HCT116 (cell line): ENCODE data around the gene FBXL3. TPM values are rescaled to one million over a fixed set of nuclear protein-coding genes. Genes with fewer than 3 reads are reported as not detected.

Experiments
- ATAC-seq: fragments of 200-7000 bp; cut with Tn5 transposase; 2 replicates; pipeline ENCODE4 v1.9.1; 2020; ENCODE audit warnings: mild to moderate bottlenecking, moderate library complexity
- BruUV-seq: library from RNA; stranded (reverse); fragments of 400-500 nt; replicated peaks from 2 replicates; lab custom pipeline; 2021; lab: Mats Ljungman, UMichigan
- CTCF ChIA-PET: fragments of 300-600 bp; sonication (Branson Sonifier 250); formaldehyde crosslinking; loops from one replicate; lab custom pipeline; 2021; ENCODE audit warnings: antibody characterized with exemption; lab: Charles Lee
- POLR2A ChIA-PET: fragments of 300-600, 350-600 bp; sonication (Branson Sonifier 250); formaldehyde crosslinking; loops from one replicate; lab custom pipeline; 2021; ENCODE audit warnings: antibody characterized with exemption; lab: Charles Lee
- RAD21 ChIA-PET, 2 experiments: fragments of 300-600 bp; sonication (Branson Sonifier 250); formaldehyde crosslinking; loops; one replicate each; lab custom pipeline; 2023; ENCODE audit warnings: low total read pairs in 2 of 2; ENCODE audit not compliant: uncharacterized antibody in 2 of 2, unreplicated experiment in 2 of 2, low non-redundant PET in 1 of 2; lab: Charles Lee
- DNase-seq: peaks from one replicate; pipeline ENCODE4 v3.0.0-alpha.2; 2010; ENCODE audit warnings: low read depth, low spot score
- H2AFZ ChIP-seq: fragments of 200-600 bp; shearing (Covaris generic), sonication (generic); 2 replicates; pipeline ENCODE4 v1.6.1; 2017; ENCODE audit warnings: low read depth, mixed run types, mixed read lengths, antibody characterized with exemption, low read length; ENCODE audit not compliant: poor library complexity, severe bottlenecking
- H3K27ac ChIP-seq: 2 replicates; pipeline ENCODE4 v1.5.1; 2012; ENCODE audit warnings: low read depth, low read length
- H3K27me3 ChIP-seq: fragments of 200-600 bp; sonication (generic); 2 replicates; pipeline ENCODE4 v1.6.1; 2016; ENCODE audit warnings: mixed run types, low read length, mixed read lengths; ENCODE audit not compliant: insufficient read depth
- H3K36me3 ChIP-seq, 2 experiments: fragments of 200-500 bp in 1 of 2; fragments of 200-600 bp in 1 of 2; sonication (Bioruptor generic) in 1 of 2; sonication (generic) in 1 of 2; 2 replicates each; pipeline versions ENCODE4 v1.5.1 to v1.6.1; 2014 to 2016; ENCODE audit warnings: low read length in 2 of 2, inconsistent platforms in 1 of 2, mixed read lengths in 1 of 2, mixed run types in 1 of 2; ENCODE audit not compliant: insufficient read depth in 2 of 2, control insufficient read depth in 1 of 2
- H3K4me1 ChIP-seq, 2 experiments: fragments of 200-600 bp in 1 of 2; sonication (generic) in 1 of 2; 2 replicates each; pipeline versions ENCODE4 v1.5.1 to v1.6.1; 2012 to 2017; ENCODE audit warnings: low read length in 2 of 2, inconsistent platforms in 1 of 2, mild to moderate bottlenecking in 1 of 2, mixed read lengths in 1 of 2, mixed run types in 1 of 2, moderate library complexity in 1 of 2; ENCODE audit not compliant: insufficient read depth in 2 of 2, control insufficient read depth in 1 of 2
- H3K4me2 ChIP-seq: fragments of 200-600 bp; sonication (generic); 2 replicates; pipeline ENCODE4 v1.6.1; 2017; ENCODE audit warnings: mixed run types, low read length, mixed read lengths
- H3K4me3 ChIP-seq, 2 experiments: fragments of 200-600 bp in 1 of 2; sonication (generic) in 1 of 2; replicated peaks in 1 of 2; 2 replicates each; pipeline ENCODE4 v1.5.1; 2011 to 2016; ENCODE audit warnings: low read length in 2 of 2, control low read depth in 1 of 2, low read depth in 1 of 2, mild to moderate bottlenecking in 1 of 2, mixed read lengths in 1 of 2, mixed run types in 1 of 2
- H3K79me2 ChIP-seq: fragments of 200-600 bp; sonication (generic); 2 replicates; pipeline ENCODE4 v1.6.1; 2017; ENCODE audit warnings: mild to moderate bottlenecking, mixed run types, low read length, moderate library complexity, mixed read lengths; ENCODE audit not compliant: insufficient read depth
- H3K9ac ChIP-seq: fragments of 200-600 bp; sonication (generic); 2 replicates; pipeline ENCODE4 v1.6.1; 2016; ENCODE audit warnings: low read length, mixed read lengths
- H3K9me2 ChIP-seq: fragments of 200-600 bp; sonication (generic), shearing (Covaris generic); 2 replicates; pipeline ENCODE4 v1.6.1; 2017; ENCODE audit warnings: mixed run types, mild to moderate bottlenecking, moderate library complexity; ENCODE audit not compliant: insufficient read depth
- H3K9me3 ChIP-seq, 2 experiments: fragments of 200-500 bp in 1 of 2; fragments of 200-600 bp in 1 of 2; sonication (Bioruptor generic) in 1 of 2; sonication (generic) in 1 of 2; 2 replicates each; pipeline ENCODE4 v1.6.1; 2014 to 2017; ENCODE audit warnings: low read length in 2 of 2, mixed read lengths in 2 of 2, inconsistent platforms in 1 of 2, low read depth in 1 of 2, mild to moderate bottlenecking in 1 of 2, mixed run types in 1 of 2, moderate library complexity in 1 of 2; ENCODE audit not compliant: control insufficient read depth in 1 of 2, insufficient read depth in 1 of 2
- H4K20me1 ChIP-seq: fragments of 200-600 bp; sonication (generic), shearing (Covaris generic); 2 replicates; pipeline ENCODE4 v1.6.1; 2017; ENCODE audit warnings: mixed run types, mild to moderate bottlenecking, moderate library complexity; ENCODE audit not compliant: insufficient read depth
- ATF3 ChIP-seq: IDR thresholded peaks from 2 replicates; pipeline ENCODE4 v1.6.1; 2012
- CEBPB ChIP-seq: IDR thresholded peaks from 2 replicates; pipeline ENCODE4 v1.6.1; 2012; ENCODE audit warnings: low read depth
- EGR1 ChIP-seq: IDR thresholded peaks from 2 replicates; pipeline ENCODE4 v1.6.1; 2012; ENCODE audit warnings: low read depth
- ELF1 ChIP-seq: IDR thresholded peaks from 2 replicates; pipeline ENCODE4 v1.6.1; 2012; ENCODE audit warnings: low read depth, borderline replicate concordance
- EZH2 ChIP-seq: fragments of 200-600 bp; sonication (generic); IDR thresholded peaks from 2 replicates; pipeline ENCODE4 v1.6.1; 2017; ENCODE audit warnings: antibody characterized with exemption, mixed run types
- EZH2phosphoT487 ChIP-seq: fragments of 200-600 bp; IDR thresholded peaks from 2 replicates; pipeline ENCODE4 v1.6.1; 2018; ENCODE audit warnings: antibody characterized with exemption, borderline replicate concordance
- JUND ChIP-seq: IDR thresholded peaks from 2 replicates; pipeline ENCODE4 v1.6.1; 2012
- RAD21 ChIP-seq: IDR thresholded peaks from 2 replicates; pipeline ENCODE4 v1.6.1; 2012; ENCODE audit warnings: low read depth, mild to moderate bottlenecking
- SP1 ChIP-seq: IDR thresholded peaks from 2 replicates; pipeline ENCODE4 v1.6.1; 2012; ENCODE audit warnings: low read depth
- intact Hi-C: fragments of 100-400 bp; cut with micrococcal nuclease; formaldehyde crosslinking; loops from 2 replicates; pipeline ENCODE4 v1.10.0; 2022
- total RNA-seq: library from RNA; stranded (reverse); gene quantifications from one replicate; pipeline ENCODE4 v1.2.1, GENCODE V29; 2021; ENCODE audit not compliant: unreplicated experiment

Gene FBXL3
- total RNA-seq, 1 experiment from 2014 or later, result 24.0 TPM

- Histone ChIP-seq H3K4me3 (no peak overlapping the region), H3K27me3 (no peaks in the 10 kb centered on the region), H3K9me3 (no peaks in the 10 kb centered on the region), H4K20me1 (peaks cover 14% of the 10 kb centered on the region), H3K79me2 (peaks cover 20% of the 10 kb centered on the region), H3K27ac (no peak overlapping the region), H3K4me2 (no peak overlapping the region), H3K9ac (no peak overlapping the region), H3K4me1 (peaks cover 9 to 25% of the 10 kb centered on the region in 2 experiments; a peak in 3 of 4 replicates), H3K9me2 (no peaks in the 10 kb centered on the region), H3K36me3 (no peaks in the 10 kb centered on the region), H2AFZ (no peak overlapping the region)
- ATAC-seq (no peak), DNase-seq (no peak)
- RAD21 ChIA-PET, result no interaction called here
- intact Hi-C loops, result loop anchor here (10.0 kb wide), 2 partner anchors 295 to 445 kb away; partner anchors contain the start of gene MYCBP2
- CTCF ChIA-PET, result no interaction called here
- POLR2A ChIA-PET, result no interaction called here
- no TSS peak for BruUV-seq
- TF ChIP-seq EGR1, result no peak
- no peak for TF ChIP-seq ELF1
- no peak for TF ChIP-seq CEBPB
- TF ChIP-seq EZH2, result no peak
- TF ChIP-seq EZH2phosphoT487, result no peak
- TF ChIP-seq SP1, result no peak
- no peak for TF ChIP-seq RAD21
Observed at GRCh38 chr13:77029436-77029835, 2.5 kb upstream of the FBXL3 start.

- Histone ChIP-seq H4K20me1 (peaks cover 14% of the 10 kb centered on the region), H3K4me3 (peak overlapping the region in 1 of 2 experiments; percentile 84; a peak in 1 of 4 replicates), H3K27me3 (no peaks in the 10 kb centered on the region), H3K9me3 (no peaks in the 10 kb centered on the region), H2AFZ (no peak overlapping the region), H3K27ac (no peak overlapping the region), H3K9me2 (no peaks in the 10 kb centered on the region), H3K4me2 (peak overlapping the region; percentile 80), H3K36me3 (no peaks in the 10 kb centered on the region), H3K9ac (no peak overlapping the region), H3K4me1 (peaks cover 9 to 25% of the 10 kb centered on the region in 2 experiments; a peak in 3 of 4 replicates), H3K79me2 (peaks cover 32% of the 10 kb centered on the region)
- ChIA-PET CTCF (no interaction called here), POLR2A (no interaction called here), RAD21 (no interaction called here)
- intact Hi-C loops, result loop anchor here (10.0 kb wide), 2 partner anchors 297 to 447 kb away; partner anchors contain the start of gene MYCBP2
- BruUV-seq, result no TSS peak
- no peak for TF ChIP-seq JUND
- no peak for TF ChIP-seq SP1
- TF ChIP-seq EZH2phosphoT487, result no peak
- no peak for TF ChIP-seq ATF3
- no peak for ATAC-seq
- no peak for DNase-seq
Observed at GRCh38 chr13:77028202-77028601, 1.2 kb upstream of the FBXL3 start.
